GM18520 (cell line): ENCODE measurements around the gene TACSTD2.
"Not testable (repeated sequence)": the region's sequence is repeated elsewhere in the genome, so short reads cannot be mapped to it uniquely, and the experiment has no call there.

ENCODE experiments used
- ATAC-seq: cut with Tn5 transposase; IDR thresholded peaks from one replicate; pipeline ENCODE4 v1.9.1; 2021; ENCODE audit not compliant: unreplicated experiment

Gene TACSTD2

GRCh38 chr1:58576727-58577653 lies at the start of gene TACSTD2:
Gene TACSTD2, minus strand, starts transcription at chr1:58577252. Its CDS starts 96 bp downstream, at chr1:58577156.
- ATAC-seq, result no peak

- ATAC-seq, result no peak
Observed at GRCh38 chr1:58626293-58626692, 49.2 kb upstream of the TACSTD2 start.

- not testable (repeated sequence) for ATAC-seq
Observed at GRCh38 chr1:58623259-58623658, 46.2 kb upstream of the TACSTD2 start.

- ATAC-seq, result no peak
Observed at GRCh38 chr1:58622571-58622970, 45.5 kb upstream of the TACSTD2 start.

GRCh38 chr1:58621391-58621790 lies 44.3 kb upstream of the TACSTD2 start:
- no peak for ATAC-seq

- ATAC-seq, result no peak
Observed at GRCh38 chr1:58620926-58621325, 43.9 kb upstream of the TACSTD2 start.

- no peak for ATAC-seq
Observed at GRCh38 chr1:58620259-58620658, 43.2 kb upstream of the TACSTD2 start.

- no peak for ATAC-seq
Observed at GRCh38 chr1:58619286-58620054, 42.4 kb upstream of the TACSTD2 start.

- no peak for ATAC-seq
Observed at GRCh38 chr1:58618303-58618702, 41.3 kb upstream of the TACSTD2 start.

- ATAC-seq, result no peak
Observed at GRCh38 chr1:58611861-58612385, 34.9 kb upstream of the TACSTD2 start.

- ATAC-seq, result no peak
Observed at GRCh38 chr1:58608945-58609344, 31.9 kb upstream of the TACSTD2 start.

- ATAC-seq, result no peak
Observed at GRCh38 chr1:58608297-58608696, 31.2 kb upstream of the TACSTD2 start.

- ATAC-seq, result no peak
Observed at GRCh38 chr1:58607391-58607790, 30.3 kb upstream of the TACSTD2 start.

- not testable (repeated sequence) for ATAC-seq
Observed at GRCh38 chr1:58601921-58602320, 24.9 kb upstream of the TACSTD2 start.

GRCh38 chr1:58597996-58598395 lies 20.9 kb upstream of the TACSTD2 start:
- ATAC-seq, result no peak

- no peak for ATAC-seq
Observed at GRCh38 chr1:58597076-58597475, 20.0 kb upstream of the TACSTD2 start.

GRCh38 chr1:58596631-58597052 lies 19.6 kb upstream of the TACSTD2 start:
- no peak for ATAC-seq

- ATAC-seq, result no peak
Observed at GRCh38 chr1:58594546-58594945, 17.5 kb upstream of the TACSTD2 start.

- ATAC-seq, result no peak
Observed at GRCh38 chr1:58592522-58593134, 15.6 kb upstream of the TACSTD2 start.

- ATAC-seq, result no peak
Observed at GRCh38 chr1:58591806-58592205, 14.8 kb upstream of the TACSTD2 start.

GRCh38 chr1:58590019-58590418 lies 13.0 kb upstream of the TACSTD2 start:
- ATAC-seq, result no peak
